SH-SY5Y (cell line): ENCODE measurements around the gene HDAC10.

Source experiments
- GATA2 ChIP-seq: IDR thresholded peaks from 2 replicates; pipeline ENCODE4 v1.6.1; 2011; ENCODE audit warnings: mild to moderate bottlenecking, low read depth, low read length
- GATA3 ChIP-seq: IDR thresholded peaks from 2 replicates; pipeline ENCODE4 v1.6.1; 2011; ENCODE audit warnings: low read depth, mild to moderate bottlenecking, low read length, moderate library complexity

DNA sequence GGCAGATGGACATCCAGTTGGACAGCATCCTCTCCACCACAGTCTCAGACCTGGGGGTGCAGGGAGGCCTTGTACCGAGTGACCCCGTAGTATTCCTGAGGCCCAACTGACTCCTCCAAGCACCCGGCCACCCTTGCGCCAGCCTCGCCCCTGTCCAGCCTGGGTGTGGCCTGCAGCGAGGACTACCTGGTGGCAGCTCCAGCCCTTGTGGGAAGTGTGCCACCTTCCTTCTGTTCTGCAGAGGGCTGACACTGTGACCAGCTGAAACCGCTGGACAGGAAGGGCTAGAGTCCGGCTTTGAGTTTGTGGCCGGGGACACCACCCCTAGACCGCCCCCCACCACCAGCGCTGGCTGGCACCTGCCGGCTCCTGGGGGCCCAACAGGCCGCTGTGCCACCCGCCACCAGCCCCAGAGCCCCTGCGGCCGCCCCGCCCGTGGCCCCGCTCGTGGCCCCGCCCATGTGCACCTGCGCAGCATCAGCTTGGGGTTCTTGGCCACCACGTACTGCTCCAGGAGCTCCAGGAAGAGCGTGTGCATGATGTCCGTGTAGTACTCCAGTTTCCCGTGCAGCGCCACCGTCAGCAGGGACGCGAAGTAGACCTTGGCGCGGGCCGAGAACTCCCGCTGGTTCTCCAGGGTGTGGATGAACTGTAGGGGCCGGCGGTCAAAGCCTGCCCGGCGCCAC, 29.1 kb upstream of the HDAC10 start:
- TF ChIP-seq GATA2 (no peak), GATA3 (no peak)
